NCI-H2107 treated with DMSO at 0.1 percent for 48 hours (cell line): ENCODE results near the gene ITPKC.
A peak's percentile ranks its signal among the peaks of the same experiment; 100 is the strongest.

Experiments used
- DNase-seq: peaks from one replicate; lab custom pipeline; 2025; ENCODE audit not compliant: unreplicated experiment; lab: John Stamatoyannopoulos, UW

ITPKC gene

GRCh38 chr19:40690050-40690692, 26.7 kb upstream of the ITPKC start, which contains the start of gene NUMBL:
NUMBL (minus strand) TSS chr19:40690651; CDS start chr19:40690483, 168 bp downstream.
- DNase-seq: no peak

GRCh38 chr19:40690693-40691420, 26.1 kb upstream of the ITPKC start:
- DNase-seq: peak; percentile 82

- peak; percentile 91 for DNase-seq
Observed at GRCh38 chr19:40691421-40692211, 25.3 kb upstream of the ITPKC start.

GRCh38 chr19:40692212-40692551, 24.7 kb upstream of the ITPKC start:
- DNase-seq: no peak

- DNase-seq: no peak
Observed at GRCh38 chr19:40693150-40693788, 23.6 kb upstream of the ITPKC start.

- no peak for DNase-seq
Observed at GRCh38 chr19:40693896-40694295, 23.0 kb upstream of the ITPKC start.

- DNase-seq: no peak
Observed at GRCh38 chr19:40695881-40696280, 21.0 kb upstream of the ITPKC start.

GRCh38 chr19:40697007-40697406, 19.9 kb upstream of the ITPKC start:
- no peak for DNase-seq

- DNase-seq: no peak
Observed at GRCh38 chr19:40700083-40700482, 16.8 kb upstream of the ITPKC start.

GRCh38 chr19:40701758-40702157, 15.2 kb upstream of the ITPKC start:
- no peak for DNase-seq

- DNase-seq: peak; percentile 37
Observed at GRCh38 chr19:40702337-40703012, 14.4 kb upstream of the ITPKC start.

- no peak for DNase-seq
Observed at GRCh38 chr19:40703029-40703755, 13.7 kb upstream of the ITPKC start.

GRCh38 chr19:40704491-40705361, 12.2 kb upstream of the ITPKC start:
- DNase-seq: no peak

GRCh38 chr19:40705362-40705651, 11.6 kb upstream of the ITPKC start:
- DNase-seq: no peak

GRCh38 chr19:40705950-40706619, 10.8 kb upstream of the ITPKC start:
- DNase-seq: no peak

- no peak for DNase-seq
Observed at GRCh38 chr19:40707615-40708014, 9.3 kb upstream of the ITPKC start.

GRCh38 chr19:40709817-40710216, 7.1 kb upstream of the ITPKC start:
- no peak for DNase-seq

- no peak for DNase-seq
Observed at GRCh38 chr19:40713939-40714338, 3.0 kb upstream of the ITPKC start.
